ENCODE results near the gene TOMT.
"Not testable (repeated sequence)": the region's sequence is repeated elsewhere in the genome, so short reads cannot be mapped to it uniquely, and the experiment has no call there.

The TOMT gene

DNA sequence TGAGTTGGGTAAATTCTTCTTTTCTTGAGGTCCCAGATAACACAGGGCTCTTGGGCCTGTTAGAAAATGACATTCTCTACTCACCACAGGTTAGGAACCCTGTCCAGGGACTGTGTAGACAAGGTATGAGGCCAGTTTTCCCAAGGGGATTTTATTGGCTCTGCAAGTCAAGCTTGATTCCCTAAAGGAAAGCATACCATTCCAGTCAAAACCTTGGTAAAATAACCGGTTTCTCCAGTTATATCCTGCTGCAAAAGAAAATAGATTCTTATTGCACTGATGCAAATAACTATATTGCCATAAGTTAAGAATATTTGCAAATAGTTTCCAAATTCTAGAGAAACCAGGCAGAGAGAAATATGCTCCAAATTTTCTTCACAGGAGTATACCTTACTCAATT is 20.2 kb downstream of the TOMT start:
- FAIRE-seq (no peak), DNase-seq (ENCODE audit: low spot score) (no peak)

DNA sequence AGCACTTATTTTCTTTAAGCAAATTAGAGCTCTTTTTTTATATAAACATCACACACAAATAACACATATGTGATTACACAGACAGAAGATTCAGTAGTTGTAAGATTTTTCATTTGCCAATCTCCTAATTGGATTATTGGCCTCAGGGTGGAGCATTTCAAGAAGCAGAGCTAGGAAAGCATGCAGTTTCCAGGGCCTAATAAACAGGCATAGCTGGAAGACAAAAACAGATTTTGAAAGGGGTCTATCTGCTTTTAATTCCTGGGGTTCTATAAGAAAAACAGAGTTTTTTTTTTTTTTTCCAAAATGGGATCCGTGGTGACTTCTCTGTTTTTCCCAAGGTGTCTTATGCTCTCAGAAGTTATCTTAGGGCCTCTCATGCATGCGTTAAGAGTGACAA is 22.2 kb downstream of the TOMT start:
- DNase-seq (ENCODE audit: low spot score), result no peak
- FAIRE-seq, result no peak

DNA sequence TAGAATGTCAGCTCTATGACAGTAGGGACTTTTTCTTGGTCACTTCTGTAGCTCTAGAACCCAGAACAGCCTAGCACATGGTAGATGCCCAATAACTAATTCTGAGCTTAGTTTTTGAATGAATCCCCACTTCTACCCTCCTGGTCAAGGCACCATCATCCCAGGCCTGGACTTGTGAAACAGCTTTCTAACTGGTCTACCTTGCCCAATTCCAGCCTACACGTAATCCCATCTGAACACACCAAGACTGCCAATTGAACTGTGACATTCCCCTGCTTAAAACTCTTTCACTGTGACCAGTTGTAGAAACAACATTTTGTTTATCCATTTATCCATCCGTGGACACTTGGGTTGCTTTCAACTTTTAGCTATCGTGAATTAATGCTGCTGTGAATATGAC is 23.7 kb downstream of the TOMT start:
- FAIRE-seq (no peak), DNase-seq (ENCODE audit: low spot score) (no peak)

DNA sequence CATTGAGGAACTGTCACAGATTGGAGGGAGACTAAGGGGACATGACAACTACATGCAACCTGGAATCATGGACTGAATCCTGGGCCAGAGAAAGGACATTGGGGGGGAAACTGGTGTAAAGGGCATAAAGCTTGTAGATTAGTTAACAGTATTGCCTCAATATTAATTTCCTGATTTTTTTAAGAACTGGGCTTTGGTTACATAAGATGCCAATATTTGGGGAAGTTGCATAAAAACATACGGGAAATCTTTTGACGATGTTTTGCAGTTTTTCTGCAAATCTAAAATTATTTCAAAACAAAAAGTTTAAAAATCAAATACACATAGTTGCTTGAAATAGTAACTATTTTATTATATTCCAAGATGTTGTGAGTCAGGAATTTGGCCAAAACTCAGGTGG is 26.9 kb downstream of the TOMT start:
- FAIRE-seq (no peak), DNase-seq (ENCODE audit: low spot score) (no peak)

DNA sequence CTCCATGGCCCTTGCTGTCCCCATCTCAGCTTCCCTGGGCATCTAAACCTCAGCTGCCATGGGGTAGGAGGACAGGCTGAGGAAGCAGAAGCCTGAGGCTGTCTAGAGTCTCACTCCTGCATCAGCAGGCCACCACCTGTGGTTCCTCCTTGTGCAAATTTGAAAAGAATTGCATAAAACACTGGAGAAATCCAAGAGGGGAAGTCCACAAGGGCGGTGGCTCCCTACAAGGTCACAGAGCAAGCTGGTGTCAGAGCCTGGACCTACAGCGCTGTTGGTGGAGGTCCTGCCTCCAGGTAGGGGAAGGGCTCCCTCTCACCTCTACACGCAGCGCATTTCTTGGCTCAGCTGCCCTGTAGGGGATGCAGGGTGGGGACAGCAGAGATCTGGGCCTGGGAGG is 29.7 kb downstream of the TOMT start, which contains the start of gene FOLR3:
Gene FOLR3 (plus strand): TSS at position 253 of the 400 bp plus-strand sequence. CDS start 228 bp downstream, outside the sequence.
- DNase-seq (ENCODE audit: low spot score); FAIRE-seq: not testable (repeated sequence)

DNA sequence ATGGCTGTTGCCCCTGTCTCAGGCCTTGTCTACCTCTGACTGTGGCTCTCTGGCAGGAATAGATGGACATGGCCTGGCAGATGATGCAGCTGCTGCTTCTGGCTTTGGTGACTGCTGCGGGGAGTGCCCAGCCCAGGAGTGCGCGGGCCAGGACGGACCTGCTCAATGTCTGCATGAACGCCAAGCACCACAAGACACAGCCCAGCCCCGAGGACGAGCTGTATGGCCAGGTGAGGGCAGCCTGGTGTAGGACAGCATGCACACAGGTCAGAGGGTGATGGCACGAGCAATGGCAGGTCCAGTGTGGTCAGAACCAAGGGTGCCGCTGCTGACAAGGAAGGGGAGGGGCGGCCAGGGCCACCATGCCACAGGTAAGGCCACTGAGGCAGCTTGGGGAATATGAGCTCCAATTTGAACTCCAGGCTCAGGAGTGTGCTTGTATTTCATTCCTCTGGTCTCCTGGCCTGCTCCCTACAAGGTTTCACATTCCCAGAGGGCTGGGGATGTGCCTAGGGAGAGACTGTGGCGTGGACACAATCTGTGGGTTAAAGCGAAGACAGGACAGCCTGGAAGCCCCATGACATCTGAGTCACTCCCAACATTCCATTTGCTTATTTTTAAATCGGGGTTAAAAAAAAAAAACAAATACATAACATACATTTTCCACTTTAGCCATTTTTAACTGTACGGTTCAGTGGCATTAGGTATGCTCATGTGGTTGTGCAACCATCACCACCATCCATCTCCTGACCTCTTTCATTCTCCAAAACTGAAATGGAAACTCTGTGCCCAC is 30.4 kb downstream of the TOMT start:
- FAIRE-seq, result peak; percentile 96
- DNase-seq (ENCODE audit: low spot score), result no peak

DNA sequence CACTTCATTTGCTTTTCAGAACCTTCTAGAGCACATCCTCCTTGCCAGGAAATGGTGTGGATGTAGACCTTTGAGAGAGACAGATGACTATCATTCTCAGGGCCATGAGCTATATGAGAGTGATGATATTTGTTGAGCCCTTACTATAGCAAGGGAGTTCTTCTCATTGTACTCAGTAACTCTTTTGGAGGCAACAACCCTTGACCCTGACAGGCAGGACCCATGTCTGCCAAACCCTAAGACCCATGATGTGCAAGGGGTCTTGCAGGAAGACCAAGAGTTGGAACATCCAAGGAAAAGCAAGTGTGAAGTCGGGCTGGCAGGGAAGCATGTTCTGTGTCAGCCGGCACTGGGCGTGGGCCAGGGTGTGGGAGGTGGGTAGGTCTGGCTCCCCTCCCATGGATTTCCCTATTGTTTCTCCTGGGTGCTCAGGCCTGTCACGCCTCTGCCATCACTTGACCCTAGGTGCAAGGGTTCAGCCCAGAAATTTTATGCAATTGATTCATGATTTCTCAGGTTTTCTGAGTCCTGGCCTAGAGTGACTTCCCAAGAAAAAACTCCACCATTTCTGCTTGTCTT is 31.0 kb downstream of the TOMT start:
- DNase-seq (ENCODE audit: low spot score), result peak; percentile 30
- FAIRE-seq, result no peak

DNA sequence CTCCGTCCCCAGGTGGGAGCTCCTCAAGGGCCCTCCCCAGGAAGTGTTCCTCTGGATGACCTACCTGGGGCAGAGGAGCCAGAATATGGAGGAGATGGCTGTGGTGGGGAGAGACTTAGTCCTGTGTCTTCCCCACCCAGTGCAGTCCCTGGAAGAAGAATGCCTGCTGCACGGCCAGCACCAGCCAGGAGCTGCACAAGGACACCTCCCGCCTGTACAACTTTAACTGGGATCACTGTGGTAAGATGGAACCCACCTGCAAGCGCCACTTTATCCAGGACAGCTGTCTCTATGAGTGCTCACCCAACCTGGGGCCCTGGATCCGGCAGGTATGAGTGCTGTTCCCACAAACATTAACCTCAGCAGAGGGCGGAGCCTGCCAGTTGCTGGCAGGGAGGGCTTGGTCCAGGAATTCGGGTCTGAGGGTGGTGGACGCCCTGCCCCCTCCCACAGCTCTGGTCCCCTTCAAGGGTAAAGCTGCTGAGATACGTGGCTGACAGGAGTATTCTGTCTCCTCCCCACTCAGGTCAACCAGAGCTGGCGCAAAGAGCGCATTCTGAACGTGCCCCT is 33.2 kb downstream of the TOMT start:
- DNase-seq (ENCODE audit: low spot score), result no peak
- no peak for FAIRE-seq

DNA sequence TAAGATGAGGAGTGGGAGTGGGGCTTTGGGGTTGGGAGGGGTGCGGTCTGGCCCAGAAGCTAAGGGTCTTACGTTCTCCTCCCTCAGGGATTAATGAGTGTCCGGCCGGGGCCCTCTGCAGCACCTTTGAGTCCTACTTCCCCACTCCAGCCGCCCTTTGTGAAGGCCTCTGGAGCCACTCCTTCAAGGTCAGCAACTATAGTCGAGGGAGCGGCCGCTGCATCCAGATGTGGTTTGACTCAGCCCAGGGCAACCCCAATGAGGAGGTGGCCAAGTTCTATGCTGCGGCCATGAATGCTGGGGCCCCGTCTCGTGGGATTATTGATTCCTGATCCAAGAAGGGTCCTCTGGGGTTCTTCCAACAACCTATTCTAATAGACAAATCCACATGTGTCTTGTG is 33.8 kb downstream of the TOMT start:
- FAIRE-seq, result no peak
- no peak for DNase-seq (ENCODE audit: low spot score)

DNA sequence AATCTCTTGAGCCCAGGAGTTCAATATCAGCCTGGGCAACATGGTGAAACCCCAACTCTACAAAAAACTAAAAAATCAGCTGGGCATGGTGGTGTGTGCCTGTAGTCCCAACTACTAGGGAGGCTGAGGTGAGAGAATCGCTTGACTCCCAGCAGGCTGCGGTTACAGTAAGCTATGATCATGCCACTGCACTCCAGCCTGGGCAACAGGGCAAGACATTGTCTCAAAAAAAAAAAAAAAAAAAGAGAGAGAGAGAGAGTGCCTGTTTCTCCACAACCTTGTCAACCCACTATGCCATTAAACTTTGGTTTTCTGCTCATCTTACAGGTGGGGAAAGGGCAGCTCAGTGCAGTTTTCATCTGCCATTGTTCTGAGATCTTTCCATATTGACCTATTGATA is 34.9 kb downstream of the TOMT start:
- DNase-seq (ENCODE audit: low spot score) (no peak), FAIRE-seq (no peak)

DNA sequence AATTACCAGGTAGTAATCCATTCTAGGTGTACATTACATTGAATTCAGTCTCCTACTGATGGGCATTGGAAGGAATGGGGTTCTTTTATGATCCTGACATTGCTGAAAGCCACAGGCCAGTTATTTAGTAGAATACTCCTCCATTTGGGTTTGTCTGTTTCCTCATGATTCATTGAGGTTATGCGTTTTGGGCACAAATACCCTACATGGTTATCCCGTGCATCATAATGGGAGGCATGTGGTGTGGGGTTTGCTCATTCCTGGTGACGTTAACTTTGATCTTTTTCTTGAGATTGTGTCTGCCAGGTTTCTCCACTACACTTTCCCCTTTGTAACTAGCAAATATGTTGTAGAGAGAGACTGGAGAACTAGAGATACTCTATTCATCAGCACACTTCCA is 35.3 kb downstream of the TOMT start:
- FAIRE-seq, result no peak

DNA sequence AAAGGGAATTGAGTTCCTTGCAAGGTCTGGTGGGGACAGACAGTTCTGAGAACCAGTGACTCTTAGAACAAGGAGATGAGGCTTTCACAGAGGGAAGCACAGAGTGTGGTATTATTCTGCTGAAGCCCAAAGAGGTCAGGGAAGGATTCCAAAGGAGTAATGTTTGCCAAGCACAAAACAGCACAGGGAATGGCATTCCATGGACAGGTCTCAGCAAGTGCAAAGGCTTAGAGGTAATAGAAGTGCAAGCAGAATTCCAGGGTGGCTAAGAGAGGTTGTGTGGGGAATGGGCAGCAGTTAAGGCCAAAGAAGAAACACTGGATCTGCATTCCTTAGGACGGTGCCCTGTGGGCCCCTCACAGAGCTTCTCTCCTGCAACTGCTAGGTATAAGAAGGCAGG is 36.4 kb downstream of the TOMT start:
- not testable (repeated sequence) for DNase-seq (ENCODE audit: low spot score)
- peak; percentile 86 for FAIRE-seq

More for the DNA sequence above, 35.3 kb downstream of the TOMT start:
- peak; percentile 76 for DNase-seq (ENCODE audit: low spot score)

DNA sequence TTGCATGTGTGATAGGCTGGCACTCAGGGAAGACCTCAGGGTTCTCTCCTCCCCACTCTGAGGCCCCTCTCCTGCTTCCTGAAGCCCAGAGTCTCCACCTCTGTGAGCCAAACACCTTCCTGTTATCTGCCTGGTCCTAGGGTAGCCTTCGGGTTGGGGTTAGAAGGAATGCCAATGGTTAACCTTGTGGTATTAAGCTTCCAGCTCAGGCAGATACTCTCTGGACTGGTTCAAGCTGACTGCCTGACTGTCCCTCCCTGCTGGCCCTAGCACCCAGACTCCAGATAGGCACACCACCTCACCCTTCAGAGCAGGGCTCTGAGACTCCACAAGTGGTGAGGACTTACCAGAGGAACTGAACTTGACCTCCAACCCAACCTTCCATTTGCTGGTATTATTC is 36.8 kb downstream of the TOMT start:
- peak; percentile 72 for FAIRE-seq
- DNase-seq (ENCODE audit: low spot score), result not testable (repeated sequence)

DNA sequence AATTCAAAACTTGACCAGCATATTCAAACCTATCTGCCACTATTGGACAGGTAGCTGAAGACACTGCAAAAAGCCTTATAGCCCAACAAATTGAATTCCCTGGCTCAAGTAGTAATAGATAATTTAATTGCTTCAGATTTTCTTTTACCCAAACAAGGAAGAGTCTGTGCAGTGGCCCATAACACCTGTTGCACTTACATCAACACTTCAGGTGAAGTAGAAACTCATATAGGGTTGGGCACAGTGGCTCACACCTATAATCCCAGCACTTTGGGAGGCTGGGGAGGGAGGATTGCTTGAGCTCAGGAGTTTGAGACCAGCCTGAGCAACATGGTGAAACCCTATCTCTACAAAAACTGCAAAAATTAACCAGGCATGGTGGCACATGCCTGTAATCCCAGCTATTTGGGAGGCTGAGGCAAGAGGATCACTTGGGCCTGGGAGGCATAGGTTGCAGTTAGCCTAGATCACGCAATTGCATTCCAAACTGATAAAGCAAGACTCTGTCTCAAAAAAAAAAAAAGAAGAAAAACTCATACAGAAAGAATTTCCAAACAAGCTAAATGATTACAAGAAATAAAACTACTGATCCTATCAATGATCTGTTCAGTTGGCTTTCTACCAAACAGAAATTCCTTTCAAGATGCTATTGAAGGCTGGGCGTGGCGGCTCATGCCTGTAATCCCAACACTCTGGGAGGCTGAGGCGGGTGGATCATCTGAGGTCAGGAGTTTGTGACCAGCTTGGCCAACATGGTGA is 39.3 kb downstream of the TOMT start:
- no peak for DNase-seq (ENCODE audit: low spot score)
- no peak for FAIRE-seq

DNA sequence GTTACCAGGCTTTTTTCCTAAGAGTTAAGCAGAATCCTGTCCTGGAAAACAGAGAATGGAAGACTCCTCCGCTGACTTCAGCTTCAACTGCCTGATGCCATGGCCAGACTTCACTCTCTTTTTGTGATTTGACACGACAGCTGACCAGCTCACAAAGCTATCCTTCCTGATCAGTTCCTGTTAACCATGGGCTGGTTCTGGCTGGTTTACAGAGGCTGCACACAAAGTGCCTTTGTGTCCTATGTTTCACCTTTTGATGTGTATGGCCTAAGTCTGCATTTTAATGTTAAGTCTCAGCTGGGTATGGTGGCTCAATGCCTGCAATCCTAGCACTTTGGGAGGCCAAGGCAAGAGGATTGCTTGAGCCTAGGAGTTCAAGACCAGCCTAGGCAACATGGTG is 40.9 kb downstream of the TOMT start:
- DNase-seq (ENCODE audit: low spot score) (no peak), FAIRE-seq (no peak)

DNA sequence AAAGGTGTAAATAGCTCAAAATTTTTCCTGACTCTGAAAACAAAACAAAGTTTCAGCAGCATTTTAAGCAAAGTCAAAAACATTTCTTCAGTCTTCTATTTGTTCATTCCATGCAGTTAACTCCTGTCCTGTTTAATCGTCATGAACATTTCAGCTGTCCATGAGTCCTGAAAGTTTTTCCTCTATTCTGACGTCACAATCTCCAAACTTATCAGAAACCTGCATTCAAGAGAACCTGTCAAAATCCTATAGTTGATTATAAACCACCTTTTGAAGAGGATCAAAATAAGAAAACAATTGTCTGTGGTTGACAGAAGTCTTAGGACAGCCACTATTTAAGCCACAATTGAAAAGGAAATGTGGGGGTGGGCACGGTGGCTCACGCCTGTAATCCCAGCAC is 45.2 kb downstream of the TOMT start:
- FAIRE-seq (no peak), DNase-seq (ENCODE audit: low spot score) (no peak)

DNA sequence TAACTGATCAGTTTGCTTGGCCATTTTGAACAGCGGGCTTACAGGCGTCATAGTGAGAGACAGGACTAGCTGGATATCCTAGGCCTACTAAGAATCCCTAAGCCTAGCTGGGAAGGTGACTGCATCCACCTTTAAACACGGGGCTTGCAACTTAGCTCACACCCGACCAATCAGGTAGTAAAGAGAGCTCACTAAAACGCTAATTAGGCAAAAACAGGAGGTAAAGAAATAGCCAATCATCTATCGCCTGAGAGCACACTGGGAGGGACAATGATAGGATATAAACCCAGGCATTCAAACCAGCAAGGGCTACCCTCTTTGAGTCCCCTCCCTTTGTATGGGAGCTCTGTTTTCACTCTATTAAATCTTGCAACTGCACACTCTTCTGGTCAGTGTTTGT is 48.1 kb downstream of the TOMT start:
- not testable (repeated sequence) for FAIRE-seq; DNase-seq (ENCODE audit: low spot score)

DNA sequence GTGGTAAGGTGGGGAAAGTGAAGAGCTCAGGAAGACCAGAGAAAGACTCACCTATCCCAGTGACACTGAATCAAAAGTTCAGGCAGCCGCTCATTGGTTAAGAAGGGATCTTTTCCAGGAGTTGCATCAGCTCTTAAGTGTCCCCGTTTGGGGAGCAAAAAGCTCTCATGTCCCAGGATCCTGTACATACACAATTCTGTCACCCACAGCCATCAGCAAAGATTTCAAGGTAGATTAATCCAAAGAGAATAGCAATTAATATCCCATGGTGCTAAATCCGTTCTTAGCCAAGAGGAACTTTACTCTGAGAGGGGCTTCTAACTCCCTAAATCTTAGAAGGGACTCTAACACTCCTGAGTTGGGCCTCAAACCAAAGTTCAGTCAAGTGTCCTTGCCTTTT is 49.1 kb downstream of the TOMT start:
- FAIRE-seq, result no peak
- no peak for DNase-seq (ENCODE audit: low spot score)

DNA sequence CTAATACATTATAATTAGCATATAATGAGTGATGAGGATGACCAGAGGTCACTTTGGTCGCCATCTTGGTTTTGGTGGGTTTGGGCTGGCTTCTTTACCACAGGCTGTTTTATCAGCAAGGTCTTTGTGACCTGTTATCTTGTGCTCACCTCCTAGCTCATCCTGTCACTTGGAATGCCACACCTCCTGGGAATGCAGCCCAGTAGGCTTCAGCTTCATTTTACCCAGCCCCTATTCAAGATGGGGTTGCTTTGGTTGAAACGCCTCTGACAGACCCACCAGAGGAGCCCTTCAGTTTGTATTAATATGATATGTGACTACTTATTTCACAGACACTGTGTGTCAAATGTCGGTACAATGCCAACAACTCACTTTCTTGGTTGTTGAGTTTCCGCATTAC is 50.0 kb downstream of the TOMT start:
- FAIRE-seq (no peak), DNase-seq (ENCODE audit: low spot score) (no peak)

DNA sequence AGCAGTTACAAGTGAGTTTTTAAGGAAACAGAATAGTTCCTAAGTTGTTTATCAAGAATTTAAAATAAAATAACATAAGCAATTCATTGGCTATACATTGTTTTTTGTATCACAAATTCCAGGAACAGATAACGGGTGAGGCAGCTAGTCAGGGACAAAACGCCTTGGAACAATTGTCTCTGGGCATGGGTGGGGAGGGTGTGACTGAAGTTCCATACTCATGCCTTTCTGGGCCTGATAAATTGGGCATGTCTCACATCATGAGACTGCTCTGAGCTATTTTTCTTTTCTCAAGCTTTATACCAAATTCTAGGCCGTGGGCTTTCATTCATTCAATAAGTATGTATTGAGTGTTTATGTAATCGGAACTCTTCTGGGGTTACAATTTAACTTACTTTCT is 51.4 kb downstream of the TOMT start:
- FAIRE-seq, result no peak
- no peak for DNase-seq (ENCODE audit: low spot score)

Measured in urothelium cell line (cell line).